ENCODE results near the gene PDK4. TPM values are rescaled to one million over a fixed set of nuclear protein-coding genes. Genes with fewer than 3 reads are reported as not detected.
"Not testable (repeated sequence)": the region's sequence is repeated elsewhere in the genome, so short reads cannot be mapped to it uniquely, and the experiment has no call there.

Gene PDK4
- total RNA-seq, 1 experiment from 2014 or later = 304 TPM

DNA sequence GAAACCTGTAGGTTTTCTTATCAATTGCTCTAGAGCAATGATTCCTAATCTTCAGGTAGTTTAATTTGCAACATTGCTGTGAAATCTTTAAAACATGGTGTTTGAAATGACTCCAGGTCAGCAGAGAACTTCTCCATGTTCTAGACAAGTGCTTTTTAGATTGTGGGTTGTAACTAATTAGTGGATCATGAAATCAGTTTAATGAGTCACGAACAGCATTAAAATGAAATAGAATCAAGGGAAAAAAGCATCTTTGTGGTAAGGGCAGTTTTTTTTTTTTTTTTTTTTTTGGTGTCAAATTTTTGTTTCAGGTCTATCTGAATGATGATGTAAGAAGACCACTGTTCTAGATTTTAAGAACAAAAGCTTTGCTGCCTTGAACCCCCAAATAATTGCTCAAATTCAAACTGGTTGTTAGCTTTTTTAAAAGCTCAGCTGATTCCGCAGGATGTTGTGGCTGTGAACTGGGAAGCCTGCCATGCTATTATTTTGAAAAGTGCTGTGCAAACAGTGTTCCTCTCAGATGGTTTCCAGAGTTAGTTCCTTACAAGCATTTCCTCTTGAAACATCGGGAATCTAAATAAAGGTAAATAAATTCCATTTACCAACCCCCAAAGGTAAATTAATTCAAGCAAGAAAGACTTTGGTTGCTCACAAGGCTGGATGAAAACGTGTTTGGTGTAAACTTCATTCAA, 13.1 kb upstream of the PDK4 start:
- no peak for DNase-seq (ENCODE audit: low read depth, low spot score)
- in situ Hi-C loops (cut with HindIII; ENCODE audit: low pct_unique_long_range_greater_than_20kb, low sequenced_read_pairs) = no loop called here

- DNase-seq (ENCODE audit: low read depth, low spot score) = peak; percentile 92
- in situ Hi-C loops (cut with HindIII; ENCODE audit: low pct_unique_long_range_greater_than_20kb, low sequenced_read_pairs) = no loop called here
Measured at GRCh38 chr7:95608359-95609173, 12.2 kb upstream of the PDK4 start.

DNA sequence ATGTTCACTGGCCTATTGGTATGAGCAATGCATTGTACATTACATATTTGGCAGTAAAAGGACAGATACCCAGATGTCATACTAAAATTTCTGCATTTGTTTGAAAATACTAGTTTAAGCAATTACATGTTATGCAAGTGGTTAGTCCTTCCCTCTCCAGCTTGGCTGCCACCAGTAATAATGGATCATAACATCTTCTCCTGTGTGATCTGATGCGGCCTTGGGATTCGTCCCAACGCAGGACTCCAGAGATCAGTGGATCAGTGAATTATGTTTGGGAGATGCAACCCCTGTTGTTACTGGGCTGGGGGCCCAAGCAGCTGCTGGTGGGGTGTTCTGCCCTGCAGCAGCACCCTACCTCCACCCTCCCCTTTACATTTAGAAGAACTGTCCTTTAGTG, 11.2 kb upstream of the PDK4 start:
- no peak for DNase-seq (ENCODE audit: low read depth, low spot score)

GRCh38 chr7:95605275-95605674, 9.0 kb upstream of the PDK4 start:
- DNase-seq (ENCODE audit: low read depth, low spot score) = no peak
- in situ Hi-C loops (cut with HindIII; ENCODE audit: low pct_unique_long_range_greater_than_20kb, low sequenced_read_pairs) = no loop called here

More for the DNA sequence above, 11.2 kb upstream of the PDK4 start:
- in situ Hi-C loops (cut with HindIII; ENCODE audit: low pct_unique_long_range_greater_than_20kb, low sequenced_read_pairs) = no loop called here

- in situ Hi-C loops (cut with HindIII; ENCODE audit: low pct_unique_long_range_greater_than_20kb, low sequenced_read_pairs) = not testable (repeated sequence)
Measured at GRCh38 chr7:95604811-95605210, 8.5 kb upstream of the PDK4 start.

DNA sequence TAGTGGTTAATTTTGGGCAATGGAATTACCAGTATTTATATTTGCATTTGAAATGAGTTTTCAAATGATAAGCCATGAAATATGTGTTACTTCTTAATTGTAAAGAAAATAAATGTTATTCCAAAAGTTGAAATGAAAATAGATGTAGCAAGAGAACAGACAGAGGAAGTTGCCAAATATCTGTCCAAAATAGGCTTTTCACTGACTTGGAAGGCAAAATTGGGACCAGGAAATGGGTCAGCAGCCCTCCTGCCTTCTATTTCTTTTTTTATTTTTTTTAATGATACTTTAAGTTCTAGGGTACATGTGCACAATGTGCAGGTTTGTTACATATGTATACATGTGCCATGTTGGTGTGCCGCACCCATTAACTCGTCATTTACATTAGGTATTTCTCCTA, 8.1 kb upstream of the PDK4 start:
- in situ Hi-C loops (cut with HindIII; ENCODE audit: low pct_unique_long_range_greater_than_20kb, low sequenced_read_pairs) = not testable (repeated sequence)

More at GRCh38 chr7:95604811-95605210, 8.5 kb upstream of the PDK4 start:
- not testable (repeated sequence) for DNase-seq (ENCODE audit: low read depth, low spot score)

DNA sequence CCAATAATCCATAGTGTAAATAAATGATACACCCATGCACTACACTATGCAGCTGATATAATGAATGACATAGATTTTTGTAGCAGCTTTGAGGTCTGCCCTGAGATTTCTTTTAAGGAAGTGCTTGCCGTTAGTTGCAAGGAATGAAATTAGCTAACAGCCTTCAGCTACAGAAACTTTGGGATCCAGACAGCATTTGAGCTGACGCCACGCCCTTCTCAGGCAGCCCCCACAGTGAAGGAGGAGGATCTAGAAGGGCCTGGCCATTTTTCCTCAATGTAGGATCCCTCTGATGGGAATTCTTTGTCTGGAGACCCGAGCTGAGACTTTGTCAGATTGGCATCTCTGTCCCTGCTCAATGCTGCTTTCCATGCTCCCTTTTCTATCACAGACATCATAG, 6.1 kb upstream of the PDK4 start:
- no peak for DNase-seq (ENCODE audit: low read depth, low spot score)
- in situ Hi-C loops (cut with HindIII; ENCODE audit: low pct_unique_long_range_greater_than_20kb, low sequenced_read_pairs) = no loop called here

More for the DNA sequence above, 8.1 kb upstream of the PDK4 start:
- not testable (repeated sequence) for DNase-seq (ENCODE audit: low read depth, low spot score)

DNA sequence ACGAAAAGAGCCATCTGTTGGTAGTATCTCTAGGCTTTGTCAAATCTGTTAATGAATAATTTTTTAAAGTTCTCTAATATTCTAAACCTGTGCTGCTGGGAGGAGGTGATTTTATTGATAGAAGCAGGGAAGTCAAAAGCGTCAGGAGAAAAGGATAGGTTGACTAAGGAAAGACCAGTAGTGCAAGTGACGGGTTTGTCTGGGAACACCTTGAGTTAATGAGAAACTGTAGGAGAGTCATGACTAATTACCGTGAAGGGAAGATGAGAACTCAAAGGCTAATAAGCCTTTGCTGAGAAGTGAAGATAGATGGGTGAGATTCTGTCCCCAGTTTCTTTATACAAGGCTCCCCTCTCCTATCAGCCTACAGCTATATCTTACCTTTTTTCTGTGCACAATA, 5.0 kb upstream of the PDK4 start:
- in situ Hi-C loops (cut with HindIII; ENCODE audit: low pct_unique_long_range_greater_than_20kb, low sequenced_read_pairs) = no loop called here
- DNase-seq (ENCODE audit: low read depth, low spot score) = no peak

DNA sequence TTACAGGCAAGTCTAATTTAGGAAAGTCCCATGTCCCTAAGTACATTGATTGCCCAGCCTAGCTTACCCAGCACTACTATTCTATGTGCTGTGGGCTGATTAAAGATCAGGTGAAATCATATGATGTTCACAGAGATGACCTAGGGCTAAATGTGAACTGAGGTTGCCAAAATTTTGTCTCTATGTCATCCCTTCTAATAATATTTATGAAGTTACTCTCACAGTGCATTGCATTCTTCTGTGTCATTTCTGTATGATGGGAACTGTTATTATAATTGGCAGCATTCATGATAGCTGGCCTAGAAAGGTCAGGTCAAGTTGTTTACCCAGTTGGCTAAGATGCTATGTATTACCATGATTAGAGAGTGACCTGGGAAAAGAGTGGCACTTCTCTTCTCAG, 2.8 kb upstream of the PDK4 start:
- in situ Hi-C loops (cut with HindIII; ENCODE audit: low pct_unique_long_range_greater_than_20kb, low sequenced_read_pairs) = no loop called here

GRCh38 chr7:95598511-95598910, 2.2 kb upstream of the PDK4 start:
- DNase-seq (ENCODE audit: low read depth, low spot score) = no peak
- in situ Hi-C loops (cut with HindIII; ENCODE audit: low pct_unique_long_range_greater_than_20kb, low sequenced_read_pairs) = no loop called here

More for the DNA sequence above, 2.8 kb upstream of the PDK4 start:
- DNase-seq (ENCODE audit: low read depth, low spot score) = peak; percentile 64

GRCh38 chr7:95595746-95596197, 544 bp downstream of the PDK4 start:
- no peak for DNase-seq (ENCODE audit: low read depth, low spot score)
- in situ Hi-C loops (cut with HindIII; ENCODE audit: low pct_unique_long_range_greater_than_20kb, low sequenced_read_pairs) = no loop called here

GRCh38 chr7:95594185-95594584, 2.1 kb downstream of the PDK4 start:
- in situ Hi-C loops (cut with HindIII; ENCODE audit: low pct_unique_long_range_greater_than_20kb, low sequenced_read_pairs) = no loop called here
- peak; percentile 68 for DNase-seq (ENCODE audit: low read depth, low spot score)

DNA sequence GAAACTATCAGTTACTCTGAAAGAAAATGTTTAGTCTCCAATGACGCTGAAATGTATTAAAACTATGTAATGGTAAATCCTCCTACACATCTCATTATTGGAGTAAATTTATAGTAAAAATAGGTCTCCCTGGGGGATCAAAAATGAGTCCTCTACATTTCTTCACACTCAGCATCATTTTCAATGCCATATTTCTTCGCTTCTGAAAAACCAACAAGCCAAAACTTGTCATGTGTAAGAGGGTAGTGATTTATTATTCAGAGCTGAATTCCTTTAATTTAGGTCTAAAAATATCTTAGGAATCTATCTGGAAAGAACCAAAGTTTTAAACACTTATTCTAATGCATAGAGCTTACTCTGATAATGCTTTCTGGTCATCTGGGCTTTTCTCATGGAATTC, 3.0 kb downstream of the PDK4 start:
- in situ Hi-C loops (cut with HindIII; ENCODE audit: low pct_unique_long_range_greater_than_20kb, low sequenced_read_pairs) = no loop called here
- DNase-seq (ENCODE audit: low read depth, low spot score) = peak; percentile 52

DNA sequence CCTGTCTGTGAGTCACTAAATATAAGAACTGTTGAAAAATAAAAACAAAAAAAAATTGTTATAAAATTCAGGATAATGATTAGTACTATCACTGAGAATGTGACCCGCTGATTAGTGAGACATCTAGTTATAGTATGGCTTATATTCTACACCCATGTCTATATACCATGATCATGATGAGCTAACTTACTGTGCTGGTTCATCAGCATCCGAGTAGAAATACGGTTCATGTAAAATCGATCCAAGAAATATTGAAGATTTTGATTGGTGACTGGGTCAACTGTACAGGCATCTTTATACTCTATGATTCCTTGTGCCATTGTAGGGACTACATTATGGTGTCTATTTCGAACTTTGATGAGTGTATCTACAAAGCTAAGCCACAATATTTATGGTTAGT, 3.7 kb downstream of the PDK4 start:
- in situ Hi-C loops (cut with HindIII; ENCODE audit: low pct_unique_long_range_greater_than_20kb, low sequenced_read_pairs) = no loop called here
- no peak for DNase-seq (ENCODE audit: low read depth, low spot score)

DNA sequence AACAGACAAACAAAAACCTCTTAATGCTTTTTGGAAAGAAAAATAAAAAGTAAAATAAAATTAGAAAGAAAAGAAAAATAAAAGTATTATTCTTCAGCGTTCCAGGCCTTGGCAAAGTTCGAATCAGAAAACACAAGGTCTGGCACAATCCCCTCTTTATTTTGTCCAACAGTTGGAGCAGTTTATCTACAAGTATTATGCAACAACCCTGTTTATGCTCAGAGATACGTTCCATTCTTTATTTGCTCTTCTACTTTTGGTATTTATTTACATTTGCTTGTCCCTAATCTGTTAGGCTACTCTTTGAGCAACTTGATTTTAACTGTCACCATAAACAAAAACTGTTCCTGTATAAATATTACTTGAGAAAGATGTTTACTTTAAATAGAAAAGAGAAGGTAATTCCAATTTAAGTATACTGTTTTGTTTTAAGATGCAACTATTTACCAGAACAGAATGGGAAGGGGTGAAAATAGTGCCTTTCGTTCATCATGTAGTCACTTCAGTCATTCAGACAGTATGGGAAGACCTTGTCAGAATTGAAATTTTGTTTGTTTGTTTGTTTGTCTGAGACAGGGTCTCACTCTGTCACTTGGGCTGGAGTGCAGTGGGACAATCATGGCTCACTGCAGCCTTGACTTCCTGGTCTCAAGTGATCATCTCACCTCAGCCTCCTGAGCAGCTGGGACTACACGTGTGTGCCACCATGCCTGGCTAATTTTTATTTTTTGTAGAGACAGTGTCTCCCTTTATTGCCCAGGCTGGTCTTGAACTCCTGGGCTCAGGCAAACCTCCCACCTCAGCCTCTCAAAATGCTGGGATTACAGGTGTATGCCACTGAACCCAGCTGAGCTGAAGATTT, 5.7 kb downstream of the PDK4 start:
- DNase-seq (ENCODE audit: low read depth, low spot score) = peak; percentile 54
- in situ Hi-C loops (cut with HindIII; ENCODE audit: low pct_unique_long_range_greater_than_20kb, low sequenced_read_pairs) = no loop called here

DNA sequence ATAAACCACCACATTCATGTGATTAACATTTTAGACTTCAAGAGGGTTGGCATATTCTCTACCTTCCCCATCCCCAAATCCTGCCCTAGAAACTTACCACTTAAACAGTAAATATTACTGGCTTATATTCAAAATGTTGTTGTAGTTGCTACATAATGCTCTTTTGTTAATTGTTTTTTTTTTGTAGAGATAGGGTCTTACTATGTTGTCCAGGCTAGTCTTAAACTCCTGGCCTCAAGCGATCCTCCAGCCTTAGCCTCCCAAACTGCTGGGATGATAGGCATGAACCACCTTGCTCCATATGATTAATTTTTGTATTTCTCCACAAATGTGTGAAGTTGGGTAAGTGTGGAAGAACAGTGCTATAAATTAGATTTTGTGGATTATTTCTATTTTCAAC, 6.5 kb downstream of the PDK4 start:
- no peak for DNase-seq (ENCODE audit: low read depth, low spot score)
- in situ Hi-C loops (cut with HindIII; ENCODE audit: low pct_unique_long_range_greater_than_20kb, low sequenced_read_pairs) = no loop called here

DNA sequence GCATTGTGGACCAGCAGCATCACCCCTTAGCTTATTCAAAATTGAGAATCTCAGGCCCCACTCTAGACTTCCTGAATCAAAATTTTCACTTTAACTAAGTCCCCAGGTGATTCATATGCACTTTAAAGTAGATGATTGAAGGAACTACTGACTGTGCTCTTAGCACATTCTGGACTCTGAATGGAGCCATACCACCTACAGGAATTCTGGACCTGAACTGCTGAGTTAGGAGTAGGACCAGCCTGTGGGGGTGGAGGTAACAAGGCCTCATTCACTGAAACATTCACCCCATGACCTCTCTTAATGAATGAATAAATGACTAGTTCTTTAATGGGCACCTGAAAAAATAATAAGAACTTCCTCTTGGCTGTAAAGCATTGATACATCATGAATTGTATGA, 7.3 kb downstream of the PDK4 start:
- peak; percentile 57 for DNase-seq (ENCODE audit: low read depth, low spot score)
- in situ Hi-C loops (cut with HindIII; ENCODE audit: low pct_unique_long_range_greater_than_20kb, low sequenced_read_pairs) = no loop called here

DNA sequence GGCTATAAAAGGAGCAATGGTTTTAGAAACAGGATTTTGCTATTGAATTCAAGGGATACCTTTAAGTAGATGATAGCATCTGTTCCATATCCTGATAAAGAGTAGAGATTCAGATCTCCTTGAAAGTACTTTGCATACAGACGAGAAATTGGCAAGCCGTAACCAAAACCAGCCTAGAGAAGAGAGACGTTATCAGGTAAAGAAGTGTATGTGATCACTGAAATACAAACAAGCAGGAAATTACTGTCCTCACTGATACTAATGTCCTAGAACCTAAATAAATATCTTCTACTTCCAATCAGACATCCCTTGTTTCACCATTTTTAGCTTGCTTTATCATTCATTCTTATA, 9.4 kb downstream of the PDK4 start:
- in situ Hi-C loops (cut with HindIII; ENCODE audit: low pct_unique_long_range_greater_than_20kb, low sequenced_read_pairs) = no loop called here
- no peak for DNase-seq (ENCODE audit: low read depth, low spot score)
